GM11168 (cell line): ENCODE measurements around the gene ST6GAL1.

ENCODE experiments used
- in situ Hi-C: fragments of 300-500 bp; cut with MboI; formaldehyde crosslinking; loops from one replicate; pipeline ENCODE4 v1.12.0; 2022; ENCODE audit warnings: low sequenced_read_pairs; ENCODE audit not compliant: unreplicated experiment

The ST6GAL1 gene

DNA sequence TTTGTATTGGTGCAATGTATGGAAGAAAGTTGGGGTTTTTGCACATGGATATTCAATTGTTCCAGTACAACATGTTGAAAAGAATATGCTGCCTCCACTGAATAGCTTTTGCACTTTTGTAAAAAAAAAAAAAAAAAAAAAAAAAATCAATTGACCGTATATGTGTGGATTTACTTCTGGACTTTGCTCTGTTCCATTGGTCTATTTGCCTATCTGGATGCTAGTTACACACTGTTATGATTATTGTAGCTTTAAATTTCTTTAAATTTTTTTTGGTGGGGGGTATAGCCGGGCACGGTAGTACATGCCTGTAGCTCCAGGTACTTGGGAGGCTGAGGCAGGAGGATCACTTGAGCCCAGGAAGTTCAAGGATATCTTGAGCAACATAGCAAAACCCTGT, 156.5 kb downstream of the ST6GAL1 start:
- in situ Hi-C loops: no loop called here

DNA sequence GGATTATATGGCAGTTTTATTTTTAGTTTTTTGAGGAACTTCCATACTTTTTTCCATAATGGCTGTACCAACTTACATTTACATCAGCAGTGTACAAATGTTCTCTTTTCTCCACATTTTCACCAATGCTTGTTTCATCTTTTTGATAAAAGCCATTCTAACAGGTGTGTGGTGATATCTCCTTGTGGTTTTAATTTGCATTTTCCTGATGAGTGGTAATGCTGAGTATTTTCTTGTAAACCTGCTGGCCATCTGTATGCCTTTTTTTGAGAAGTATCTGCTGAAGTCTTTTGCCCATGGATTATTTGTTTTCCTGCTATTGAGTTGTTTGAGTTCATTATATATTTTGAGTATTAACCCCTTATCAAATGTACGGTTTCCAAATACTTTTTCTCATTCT, 158.4 kb downstream of the ST6GAL1 start:
- in situ Hi-C loops: no loop called here

DNA sequence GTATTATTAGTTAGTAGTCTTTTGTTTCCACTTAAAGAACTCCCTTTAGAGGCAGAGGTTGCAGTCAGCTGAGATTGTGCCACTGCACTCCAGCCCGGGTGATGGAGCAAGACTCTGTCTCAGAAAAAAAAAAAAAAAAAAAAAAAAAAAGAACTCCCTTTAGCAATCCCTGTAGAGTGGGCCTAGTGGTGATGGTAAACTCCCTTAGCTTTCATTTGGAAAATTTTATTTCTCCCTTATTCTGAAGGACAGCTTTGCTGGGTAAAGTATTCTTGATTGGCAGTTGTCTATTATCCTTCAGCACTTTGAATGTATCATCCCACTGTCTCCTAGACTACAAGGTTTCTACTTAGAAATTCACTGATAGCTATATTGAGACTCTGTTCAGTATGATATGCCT, 163.0 kb downstream of the ST6GAL1 start:
- in situ Hi-C loops: no loop called here

DNA sequence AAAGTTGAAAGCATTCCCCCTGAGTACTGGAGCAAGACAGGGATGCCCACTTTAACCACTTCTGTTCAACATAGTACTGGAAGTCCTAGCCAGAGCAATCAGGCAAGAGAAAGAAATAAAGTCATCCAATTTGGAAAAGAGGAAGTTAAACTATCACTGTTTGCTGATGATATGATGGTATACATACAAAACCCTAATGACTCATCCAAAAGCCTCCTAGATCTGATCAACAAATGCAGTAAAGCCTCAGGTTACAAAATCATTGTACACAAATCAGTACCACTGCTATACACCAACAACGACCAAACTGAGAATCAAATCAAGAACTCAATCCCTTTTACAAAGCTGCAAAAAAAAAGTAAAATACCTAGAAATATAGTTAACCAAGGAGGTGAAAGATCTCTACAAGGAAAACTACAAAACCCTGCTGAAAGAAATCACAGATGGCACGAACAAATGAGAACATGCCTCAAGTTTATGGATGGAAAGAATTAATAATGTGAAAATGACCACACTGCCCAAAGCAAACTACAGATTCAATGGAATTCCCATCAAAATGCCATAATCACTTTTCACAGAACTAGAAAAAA, 168.7 kb downstream of the ST6GAL1 start:
- in situ Hi-C loops: no loop called here

DNA sequence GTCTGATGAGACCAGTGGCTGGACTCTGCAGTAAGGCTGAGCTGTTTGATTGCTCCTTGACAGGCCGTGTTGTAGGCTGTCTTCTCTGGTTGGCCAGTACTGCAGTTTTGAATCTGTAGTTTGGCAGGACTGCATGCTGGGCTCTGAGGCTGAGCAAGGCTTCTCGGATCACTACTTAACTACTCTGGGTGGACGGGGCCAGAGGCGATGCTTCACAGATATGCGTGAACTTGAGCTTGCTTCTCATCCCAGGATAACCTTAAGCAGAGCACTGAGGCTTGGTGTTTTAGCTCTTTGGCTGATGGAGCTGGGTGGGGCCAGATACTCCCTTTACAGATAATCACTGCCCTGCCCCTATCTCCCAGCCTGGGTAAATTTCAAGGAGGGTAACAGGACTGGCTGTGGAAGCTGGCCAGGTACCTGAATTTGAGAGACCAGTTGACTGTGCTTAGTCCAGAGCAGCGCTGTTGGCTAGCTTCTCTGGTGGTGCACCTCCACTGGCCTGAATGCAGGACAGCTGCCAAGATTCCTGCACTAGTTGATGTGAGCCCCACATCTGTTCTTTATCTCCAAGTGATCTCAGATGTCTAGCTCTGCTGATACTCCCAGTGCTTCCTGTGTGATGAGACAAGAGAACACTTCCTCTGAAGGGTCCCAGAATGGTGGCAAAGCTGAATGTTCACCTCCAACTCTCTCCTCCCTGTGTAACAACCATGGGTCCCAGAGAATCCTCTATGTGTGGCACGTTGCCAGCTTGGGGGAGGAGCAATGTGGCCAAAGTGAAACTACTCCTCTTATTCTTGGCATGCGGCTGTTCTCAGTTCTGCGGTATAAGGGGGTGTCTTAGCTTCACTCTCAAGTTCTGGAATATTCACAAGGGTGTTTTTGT, 171.1 kb downstream of the ST6GAL1 start:
- in situ Hi-C loops: no loop called here

DNA sequence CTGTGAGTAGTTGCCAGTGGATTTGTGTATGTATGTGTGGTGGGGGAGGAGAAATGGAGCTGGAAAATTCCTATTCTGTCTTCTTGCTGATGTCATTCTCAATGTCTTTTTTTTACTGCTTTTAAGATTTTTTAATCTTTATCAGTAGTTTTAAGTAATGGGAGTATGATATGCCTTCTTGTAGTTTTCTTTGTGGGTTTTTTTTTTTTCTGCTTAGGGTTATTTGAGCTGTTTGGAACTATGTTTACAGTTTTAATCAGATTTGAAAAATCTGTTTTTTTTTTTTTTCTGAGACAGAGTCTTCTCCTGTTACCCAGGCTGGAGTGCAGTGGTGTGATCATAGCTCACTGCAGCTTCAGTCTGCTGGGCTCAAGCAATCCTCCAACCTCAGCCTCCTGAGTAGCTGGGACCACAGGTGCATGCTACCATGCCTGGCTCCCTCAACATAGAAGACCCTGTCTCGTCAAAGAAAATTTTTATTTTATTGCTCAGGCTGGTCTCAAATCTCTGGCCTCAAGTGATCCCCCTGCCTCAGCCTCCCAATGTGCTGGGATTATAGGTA, 171.8 kb downstream of the ST6GAL1 start:
- in situ Hi-C loops: no loop called here

DNA sequence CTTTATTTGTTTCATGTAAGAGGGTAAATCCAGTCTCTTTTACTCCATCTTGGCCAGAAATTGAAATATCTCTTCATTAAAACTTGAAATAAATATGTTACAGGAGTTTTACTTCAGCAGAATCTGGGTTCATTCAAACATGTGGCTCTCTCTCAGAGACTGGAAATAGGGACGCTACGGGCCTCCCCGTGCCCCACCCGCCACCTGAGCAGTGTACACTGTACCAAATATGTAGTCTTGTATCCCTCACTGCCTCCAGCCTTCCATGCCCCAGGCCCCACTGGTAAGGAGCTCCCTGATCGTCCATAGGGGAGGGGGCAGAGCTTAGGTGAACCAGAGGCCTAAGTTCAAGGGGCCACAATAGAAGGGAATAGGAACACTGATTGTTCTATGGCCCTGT, 172.9 kb downstream of the ST6GAL1 start:
- in situ Hi-C loops: no loop called here

DNA sequence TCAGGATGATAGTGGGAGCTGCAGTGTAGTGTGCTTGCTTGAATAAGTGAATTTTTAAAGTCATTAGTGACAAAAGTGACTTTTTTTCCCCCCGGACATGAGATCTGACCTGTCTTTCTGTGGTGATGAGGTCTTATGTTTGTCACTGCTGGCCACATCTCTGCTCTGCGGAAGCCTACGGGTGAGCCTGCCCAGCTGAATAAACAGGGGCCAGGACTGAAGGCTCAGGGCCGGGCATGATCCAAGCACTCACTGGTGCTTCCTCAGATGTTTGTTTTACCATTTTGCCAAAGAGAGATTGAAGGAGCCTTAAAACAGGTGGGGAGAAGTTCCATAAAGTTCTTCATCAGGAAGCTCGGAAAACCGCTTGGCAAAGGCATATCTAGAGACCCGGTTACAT, 174.0 kb downstream of the ST6GAL1 start:
- in situ Hi-C loops: no loop called here

DNA sequence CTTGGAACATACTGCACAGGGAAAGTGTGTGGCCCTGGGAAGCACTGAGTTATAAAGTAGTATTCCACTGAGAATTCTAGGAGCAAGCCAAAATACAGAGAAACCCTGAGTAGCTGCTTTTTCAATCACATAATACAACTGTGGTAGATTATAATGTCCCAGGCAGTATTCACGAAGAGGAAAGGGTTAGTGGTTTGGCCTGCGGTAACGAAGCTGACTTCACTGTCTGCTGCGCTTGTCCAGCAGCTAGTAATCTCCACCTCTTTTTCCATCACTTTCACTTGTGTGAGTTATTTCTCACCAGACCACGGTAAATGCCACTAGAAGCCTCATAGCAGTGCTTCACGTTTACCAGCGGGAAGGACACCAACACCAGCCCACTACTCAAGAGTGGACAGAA, 174.6 kb downstream of the ST6GAL1 start:
- in situ Hi-C loops: no loop called here

DNA sequence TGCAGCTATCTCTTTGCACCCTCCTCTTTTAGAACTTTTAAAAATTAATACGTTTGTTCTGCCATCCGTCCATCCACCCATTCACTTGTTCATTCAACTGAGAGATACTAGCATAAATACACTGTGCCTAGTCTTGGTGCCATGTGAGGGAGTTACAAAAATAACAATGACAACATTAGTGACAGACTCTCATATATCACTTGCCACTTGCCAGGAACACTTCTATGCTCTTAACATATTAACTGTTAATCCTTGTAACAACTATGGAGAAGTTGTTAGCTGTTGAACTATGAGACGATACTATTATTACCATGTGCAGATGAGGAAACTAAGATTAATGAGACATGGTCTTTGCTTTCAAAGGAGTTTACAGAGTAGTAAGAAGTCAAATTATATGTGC, 175.4 kb downstream of the ST6GAL1 start:
- in situ Hi-C loops: no loop called here

DNA sequence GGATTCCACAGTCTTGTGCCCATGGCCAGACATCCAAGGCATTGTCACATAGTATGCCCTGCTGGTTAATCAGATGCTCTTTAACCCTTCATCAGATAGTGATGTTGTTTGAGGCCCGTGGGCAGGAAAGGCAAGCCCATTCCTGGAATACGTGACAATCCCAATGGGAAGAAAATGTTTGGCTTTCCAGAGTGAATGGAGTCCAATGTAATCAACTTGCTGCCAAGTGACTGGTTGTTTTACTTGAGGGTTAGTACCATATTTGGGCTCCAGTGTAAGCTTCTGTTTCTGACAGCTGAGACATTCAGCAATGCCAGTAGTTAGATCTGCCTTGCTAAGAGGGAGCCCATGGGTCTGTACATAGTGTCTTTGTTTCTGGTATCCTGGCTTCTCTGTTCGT, 177.7 kb downstream of the ST6GAL1 start:
- in situ Hi-C loops: no loop called here

DNA sequence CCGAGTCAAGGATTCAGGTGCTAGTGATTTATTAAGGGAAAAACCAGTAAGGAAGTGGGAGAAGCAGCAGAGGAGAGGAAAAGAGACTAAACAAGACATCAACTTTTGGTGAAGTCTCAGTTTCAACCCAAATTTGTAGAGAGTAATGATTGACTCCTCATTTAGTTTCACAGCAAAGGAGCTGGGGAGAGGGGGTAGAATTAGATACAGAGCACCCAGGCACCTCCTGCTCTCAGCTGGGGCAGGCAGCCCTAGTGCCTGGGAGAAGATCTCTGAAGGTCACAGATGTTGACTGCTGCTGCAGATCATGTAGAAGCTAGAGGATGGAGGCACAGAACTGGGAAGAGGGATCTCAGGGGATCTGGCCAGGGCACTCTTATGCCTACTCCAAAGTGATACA, 179.8 kb downstream of the ST6GAL1 start:
- in situ Hi-C loops: loop anchor here (10.0 kb wide), 1 partner anchor 55 kb away; no protein-coding TSS in a partner anchor

DNA sequence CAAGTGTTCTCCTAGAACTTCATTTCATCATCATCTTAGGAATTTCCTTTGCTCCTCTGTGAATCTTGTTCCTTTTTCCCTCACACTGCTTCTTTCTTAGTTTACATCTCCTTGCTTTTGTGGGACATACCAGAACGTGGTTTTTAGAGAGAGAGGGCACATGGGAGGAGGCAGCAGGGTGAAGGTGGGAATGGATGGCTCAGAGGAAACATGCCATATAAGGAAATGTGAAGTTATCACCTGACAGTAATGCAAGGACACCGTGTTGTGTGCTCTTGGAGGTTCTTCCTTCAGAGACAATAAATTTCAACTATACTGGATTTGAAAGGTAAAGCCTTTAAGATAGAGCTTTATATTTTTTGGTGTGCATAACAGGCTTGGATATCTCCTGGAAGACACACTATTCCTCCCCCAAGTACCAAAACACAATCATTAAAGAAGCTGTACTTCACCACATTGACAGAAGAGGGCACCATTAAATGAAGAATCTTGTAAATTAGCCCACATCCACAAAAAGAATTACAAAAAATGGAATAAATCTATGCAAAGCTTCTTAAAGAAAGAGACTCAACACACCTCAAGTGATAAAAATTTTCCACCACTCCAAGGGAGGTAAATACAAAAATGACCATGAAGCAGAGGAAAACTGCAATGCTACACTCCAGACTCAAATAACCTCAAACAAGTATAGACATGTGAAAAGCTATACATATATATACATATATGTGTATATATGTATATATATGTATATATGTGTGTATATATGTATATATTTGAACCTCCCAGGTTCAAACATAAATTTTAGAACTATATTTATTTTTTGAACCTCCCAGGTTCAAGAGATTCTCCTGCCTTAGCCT, 182.8 kb downstream of the ST6GAL1 start:
- in situ Hi-C loops: loop anchor here (10.0 kb wide), 1 partner anchor 52 kb away; no protein-coding TSS in a partner anchor

DNA sequence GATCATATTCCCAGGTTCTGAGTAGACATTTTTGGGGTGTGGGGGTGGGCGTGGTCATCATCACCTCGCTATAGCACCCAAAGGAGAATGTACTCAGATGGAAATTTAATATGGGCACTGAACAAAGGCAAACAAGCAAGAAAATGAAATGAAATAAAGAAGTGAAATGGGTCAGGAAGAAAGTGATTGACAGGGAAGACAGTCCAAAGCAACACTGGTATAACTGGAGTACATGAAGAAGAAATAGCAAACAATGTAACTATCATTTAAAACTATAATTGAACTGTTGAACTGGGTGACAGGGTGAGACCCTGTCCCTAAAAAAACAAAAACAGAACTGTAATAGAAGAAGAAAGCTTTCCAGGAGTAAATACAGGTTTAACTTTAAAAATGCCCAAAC, 184.2 kb downstream of the ST6GAL1 start:
- in situ Hi-C loops: loop anchor here (10.0 kb wide), 1 partner anchor 50 kb away; no protein-coding TSS in a partner anchor

DNA sequence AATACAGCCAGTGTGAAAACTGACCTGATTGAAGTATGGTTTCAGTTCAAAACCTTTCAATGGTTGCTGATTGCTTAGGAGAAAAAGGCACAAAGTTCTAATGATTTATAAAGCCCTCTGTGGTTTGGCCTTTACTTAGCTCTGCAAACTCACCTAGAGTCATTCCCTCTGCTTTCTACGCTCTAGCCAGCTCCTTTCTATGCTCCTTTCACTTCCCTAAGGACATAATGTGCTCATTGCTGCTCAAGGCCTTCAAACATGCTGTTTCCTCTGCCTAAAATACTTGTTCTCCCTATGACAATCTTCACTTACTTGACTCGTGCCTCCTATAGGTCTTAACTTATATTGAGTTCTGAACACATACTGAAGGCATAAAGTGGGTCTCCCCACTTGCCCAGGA, 190.0 kb downstream of the ST6GAL1 start:
- in situ Hi-C loops: no loop called here

DNA sequence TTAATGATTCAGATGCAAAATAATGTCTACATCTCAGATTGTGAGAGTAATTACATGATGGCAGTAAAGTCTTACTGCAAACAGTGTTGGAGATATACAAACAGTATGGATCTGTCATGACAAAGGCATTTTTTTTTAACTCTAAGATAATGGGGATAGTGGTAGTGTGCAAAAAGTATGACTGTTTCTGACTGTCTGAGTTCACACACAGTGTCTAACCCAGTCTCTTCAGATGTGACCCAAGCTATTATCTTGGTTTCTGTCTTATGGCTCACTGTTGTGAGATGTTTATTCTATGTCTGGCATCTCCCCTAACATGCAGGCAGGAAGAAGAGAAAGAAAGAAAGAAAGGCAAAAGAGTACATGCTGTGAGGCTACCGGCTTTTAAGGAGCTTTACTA, 191.9 kb downstream of the ST6GAL1 start:
- in situ Hi-C loops: no loop called here

DNA sequence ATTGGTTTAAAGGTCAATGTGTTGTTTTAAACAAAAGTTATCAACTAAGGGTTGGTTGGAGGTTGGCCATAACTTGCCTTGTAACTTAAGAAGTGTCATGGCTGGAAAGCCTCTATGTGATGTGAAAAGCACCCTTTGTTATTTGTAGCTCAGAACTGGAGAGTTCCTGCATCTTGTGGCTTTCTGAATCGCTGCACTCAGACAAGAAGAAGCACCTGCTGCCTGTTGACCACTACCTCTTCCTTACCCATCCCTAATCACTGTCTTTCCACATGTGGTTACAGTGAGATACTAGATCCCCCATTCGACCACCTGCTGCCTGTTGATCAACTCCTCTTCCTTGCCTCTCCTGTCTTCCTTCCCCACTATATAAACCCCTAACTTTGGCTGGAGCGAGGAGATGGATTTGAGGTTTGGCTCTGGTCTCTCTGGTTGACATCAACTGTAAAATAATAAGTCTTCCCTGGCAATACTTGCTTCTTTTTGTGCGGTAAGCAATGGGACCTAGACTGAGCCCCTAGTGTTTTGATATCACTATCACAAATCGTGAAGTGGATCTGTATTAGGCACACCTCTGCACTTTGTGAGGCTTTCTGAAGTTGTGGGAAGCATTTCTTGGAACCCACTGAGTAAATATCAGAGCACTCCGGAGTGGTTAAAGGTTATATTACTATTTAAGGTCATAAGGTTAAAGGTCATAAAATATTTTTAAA, 195.1 kb downstream of the ST6GAL1 start:
- in situ Hi-C loops: no loop called here
